AG09319 (cell line): ENCODE results near the gene PHKG2.

Experiments used
- DNase-seq: peaks from one replicate; pipeline ENCODE4 v3.0.0-alpha.2; 2010; ENCODE audit warnings: low read depth; ENCODE audit errors: extremely low read depth
- CTCF ChIP-seq: IDR thresholded peaks from 2 replicates; pipeline ENCODE4 v1.5.1; 2011; ENCODE audit warnings: low read depth, mild to moderate bottlenecking, inconsistent platforms, low read length, moderate library complexity

PHKG2 gene

GRCh38 chr16:30771726-30772125 is 23.5 kb downstream of the PHKG2 start:
- DNase-seq, result no peak
- no peak for TF ChIP-seq CTCF

GRCh38 chr16:30773826-30774225 is 25.6 kb downstream of the PHKG2 start:
- DNase-seq, result no peak
- TF ChIP-seq CTCF, result no peak

GRCh38 chr16:30774367-30775130 is 26.3 kb downstream of the PHKG2 start:
- no peak for DNase-seq
- no peak for TF ChIP-seq CTCF

GRCh38 chr16:30775131-30775391 is 26.8 kb downstream of the PHKG2 start:
- DNase-seq, result no peak
- TF ChIP-seq CTCF, result no peak

- TF ChIP-seq CTCF, result no peak
- peak; percentile 47 for DNase-seq
Measured at GRCh38 chr16:30775392-30776188, 27.4 kb downstream of the PHKG2 start.

- no peak for DNase-seq
- no peak for TF ChIP-seq CTCF
Measured at GRCh38 chr16:30777591-30778297, 29.5 kb downstream of the PHKG2 start.

GRCh38 chr16:30778549-30779244 is 30.5 kb downstream of the PHKG2 start:
- no peak for TF ChIP-seq CTCF
- DNase-seq, result no peak
